DND-41 (cell line): Measurements from ENCODE around the gene ZSCAN31.

Experiments used
- ATAC-seq: fragments of 200-7000 bp; cut with Tn5 transposase; 3 replicates; pipeline ENCODE4 v1.9.1; 2021; ENCODE audit warnings: low read depth; ENCODE audit not compliant: insufficient read depth
- DNase-seq: peaks from one replicate; pipeline ENCODE4 v3.0.0-alpha.2; 2020
- H2AFZ ChIP-seq: 2 replicates; pipeline ENCODE4 v1.6.0; 2012; ENCODE audit warnings: low read depth, low read length
- H3K27ac ChIP-seq: 2 replicates; pipeline ENCODE4 v1.5.1; 2012; ENCODE audit warnings: low read length, inconsistent platforms
- H3K27me3 ChIP-seq: fragments of 200-600 bp; sonication (generic); 2 replicates; pipeline ENCODE4 v1.6.0; 2012; ENCODE audit warnings: low read length, mild to moderate bottlenecking, inconsistent platforms; ENCODE audit not compliant: insufficient read depth, poor library complexity
- H3K36me3 ChIP-seq: 2 replicates; pipeline ENCODE4 v1.5.1; 2012; ENCODE audit warnings: low read length, inconsistent platforms; ENCODE audit not compliant: insufficient read depth
- H3K4me1 ChIP-seq: 2 replicates; pipeline ENCODE4 v1.5.1; 2012; ENCODE audit warnings: mild to moderate bottlenecking, low read length; ENCODE audit not compliant: insufficient read depth
- H3K4me2 ChIP-seq: 2 replicates; pipeline ENCODE4 v1.6.0; 2012; ENCODE audit warnings: mild to moderate bottlenecking, moderate library complexity, low read length, inconsistent platforms; ENCODE audit not compliant: insufficient read depth
- H3K4me3 ChIP-seq, 2 experiments: fragments of 200-600 bp in 1 of 2; shearing (Covaris generic) in 1 of 2; 2 replicates each; pipeline ENCODE4 v1.5.1; 2012 to 2016; ENCODE audit warnings: inconsistent platforms in 2 of 2, low read length in 2 of 2, mild to moderate bottlenecking in 2 of 2, low read depth in 1 of 2, moderate library complexity in 1 of 2
- H3K79me2 ChIP-seq: 2 replicates; pipeline ENCODE4 v1.6.0; 2012; ENCODE audit warnings: low read length, inconsistent platforms; ENCODE audit not compliant: insufficient read depth
- H3K9ac ChIP-seq: 2 replicates; pipeline ENCODE4 v1.6.0; 2012; ENCODE audit warnings: low read depth, mild to moderate bottlenecking, inconsistent platforms, low read length, moderate library complexity
- H3K9me3 ChIP-seq: 2 replicates; pipeline ENCODE4 v1.5.1; 2012; ENCODE audit warnings: low read length, moderate library complexity, mild to moderate bottlenecking, inconsistent platforms; ENCODE audit not compliant: insufficient read depth, severe bottlenecking
- H4K20me1 ChIP-seq: 2 replicates; pipeline ENCODE4 v1.6.0; 2012; ENCODE audit warnings: low read length; ENCODE audit not compliant: insufficient read depth
- CTCF ChIP-seq: IDR thresholded peaks from 2 replicates; pipeline ENCODE4 v1.5.1; 2012; ENCODE audit warnings: borderline replicate concordance, low read length, moderate library complexity, mild to moderate bottlenecking; ENCODE audit not compliant: poor library complexity, severe bottlenecking; ENCODE audit errors: extremely low read depth
- EZH2 ChIP-seq: IDR thresholded peaks from 3 replicates; pipeline ENCODE4 v1.6.1; 2012; ENCODE audit warnings: borderline replicate concordance, low read depth, mild to moderate bottlenecking, moderate library complexity, low read length, inconsistent platforms; ENCODE audit not compliant: severe bottlenecking

The ZSCAN31 gene

GRCh38 chr6:28351493-28351925 lies 15.6 kb upstream of the ZSCAN31 start:
- peaks cover 8% of the 10 kb centered on the region for H3K36me3 ChIP-seq
- H3K4me2 ChIP-seq = peak overlapping the region; percentile 77
- H3K4me1 ChIP-seq = peaks cover 47% of the 10 kb centered on the region
- H3K27ac ChIP-seq = no peak overlapping the region
- TF ChIP-seq CTCF (no peak), EZH2 (no peak)
- H3K4me3 ChIP-seq = 0 out of 4 replicates have a peak overlapping the region, but pooled peaks of 1 of the 2 experiments have one; percentile 91
- no peak overlapping the region for H3K9ac ChIP-seq
- H3K9me3 ChIP-seq = no peaks in the 10 kb centered on the region
- H3K27me3 ChIP-seq = peaks cover 10% of the 10 kb centered on the region
- no peak overlapping the region for H2AFZ ChIP-seq
- no peak for DNase-seq
- peaks cover 41% of the 10 kb centered on the region for H3K79me2 ChIP-seq
- H4K20me1 ChIP-seq = no peaks in the 10 kb centered on the region
- ATAC-seq = no peak

GRCh38 chr6:28351087-28351486 lies 15.1 kb upstream of the ZSCAN31 start:
- Histone ChIP-seq H3K4me1 (peaks cover 43% of the 10 kb centered on the region), H3K79me2 (peaks cover 41% of the 10 kb centered on the region), H3K9me3 (no peaks in the 10 kb centered on the region), H3K27me3 (peaks cover 11% of the 10 kb centered on the region), H2AFZ (no peak overlapping the region), H3K27ac (no peak overlapping the region), H3K9ac (peak overlapping the region; percentile 83; the same call in 1 of the 2 replicates), H3K36me3 (peaks cover 8% of the 10 kb centered on the region), H3K4me2 (peak overlapping the region; percentile 77), H3K4me3 (peak overlapping the region in 1 of 2 experiments; percentile 91; a peak in 2 of 4 replicates), H4K20me1 (no peaks in the 10 kb centered on the region)
- DNase-seq (no peak), ATAC-seq (no peak)
- no peak for TF ChIP-seq CTCF
- TF ChIP-seq EZH2 = no peak

GRCh38 chr6:28349892-28350737 lies 14.2 kb upstream of the ZSCAN31 start, which contains the start of gene ZKSCAN3:
Gene ZKSCAN3 (plus strand): TSS chr6:28349947. CDS start chr6:28359587, 9,640 bp downstream.
- H3K9ac ChIP-seq = peak within 1 kb of the TSS; percentile 83
- TF ChIP-seq EZH2 (no peak), CTCF (no peak)
- ATAC-seq (peak; percentile 100), DNase-seq (peak; percentile 89)
- peak within 1 kb of the TSS; percentile 99 for H2AFZ ChIP-seq
- peaks cover 41% of the 10 kb centered on the region for H3K79me2 ChIP-seq
- peak within 1 kb of the TSS; percentile 72 to 91 for H3K4me3 ChIP-seq
- peak within 1 kb of the TSS; percentile 91 for H3K27ac ChIP-seq
- H3K27me3 ChIP-seq = peaks cover 19% of the 10 kb centered on the region
- H3K4me2 ChIP-seq = peak within 1 kb of the TSS; percentile 77
- peaks cover 8% of the 10 kb centered on the region for H3K36me3 ChIP-seq
- peaks cover 33% of the 10 kb centered on the region for H3K4me1 ChIP-seq
- no peaks in the 10 kb centered on the region for H3K9me3 ChIP-seq
- no peaks in the 10 kb centered on the region for H4K20me1 ChIP-seq
